ENCODE data around the gene NMBR.
"Not testable (repeated sequence)": the region's sequence is repeated elsewhere in the genome, so short reads cannot be mapped to it uniquely, and the experiment has no call there.

Gene NMBR

DNA sequence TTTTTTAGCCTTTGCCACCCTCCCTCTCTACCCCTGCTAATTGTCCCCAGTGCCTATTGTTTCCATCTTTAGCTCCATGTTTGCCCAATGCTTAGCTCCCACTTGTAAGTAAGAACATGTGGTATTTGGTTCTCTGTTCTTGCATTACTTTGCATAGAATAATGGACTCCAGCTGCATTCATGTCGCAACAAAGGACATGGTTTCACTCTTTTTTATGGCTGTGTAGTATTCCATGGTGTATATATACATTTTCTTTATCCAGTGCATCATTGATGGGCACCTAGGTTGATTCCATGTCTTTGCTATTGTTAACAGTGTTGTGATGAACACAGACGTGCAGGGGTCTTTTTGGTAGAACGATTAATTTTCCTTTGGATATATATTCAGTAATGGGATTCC lies 118.4 kb downstream of the NMBR start:
- Histone ChIP-seq H3K27ac (ENCODE audit: low read depth, low read length) (no peak overlapping the region), H3K9me3 (ENCODE audit: insufficient read depth, low read length) (no peaks in the 10 kb centered on the region), H3K36me3 (ENCODE audit: low read length) (no peaks in the 10 kb centered on the region), H3K79me2 (ENCODE audit: insufficient read depth, low read length) (no peaks in the 10 kb centered on the region), H2AFZ (ENCODE audit: low read depth, low read length, severe bottlenecking) (no peak overlapping the region), H3F3A (ENCODE audit: insufficient read depth) (no peaks in the 10 kb centered on the region), H4K20me1 (ENCODE audit: low read depth, low read length) (no peaks in the 10 kb centered on the region), H3K4me3 (ENCODE audit: insufficient read depth, low read length, poor library complexity, severe bottlenecking) (no peak overlapping the region), H3K9me2 (replicated peaks; ENCODE audit: insufficient read depth, low read length) (no peaks in the 10 kb centered on the region), H3K9ac (ENCODE audit: low read length) (no peak overlapping the region), H3K27me3 (ENCODE audit: low read length) (no peaks in the 10 kb centered on the region; the same call in 1 of the 2 replicates), H3K4me2 (ENCODE audit: low read depth, low read length, poor library complexity, severe bottlenecking) (no peak overlapping the region)
- no peak for TF ChIP-seq EZH2phosphoT487 (conservative IDR thresholded peaks at IDR 0.05; ENCODE audit: low read length)
- TF ChIP-seq CTCF (IDR thresholded peaks at IDR 0.05; ENCODE audit: insufficient read depth, low read length, poor library complexity, severe bottlenecking): no peak

GRCh38 chr6:142027804-142028203 lies 119.1 kb downstream of the NMBR start:
- H3K4me3 ChIP-seq (ENCODE audit: insufficient read depth, low read length, poor library complexity, severe bottlenecking); H3K27ac ChIP-seq (ENCODE audit: low read depth, low read length); H3K9me3 ChIP-seq (ENCODE audit: insufficient read depth, low read length); H3K27me3 ChIP-seq (ENCODE audit: low read length); H3K9ac ChIP-seq (ENCODE audit: low read length); H4K20me1 ChIP-seq (ENCODE audit: low read depth, low read length); H3K9me2 ChIP-seq (replicated peaks; ENCODE audit: insufficient read depth, low read length); H3K4me2 ChIP-seq (ENCODE audit: low read depth, low read length, poor library complexity, severe bottlenecking); H3K79me2 ChIP-seq (ENCODE audit: insufficient read depth, low read length); H3K36me3 ChIP-seq (ENCODE audit: low read length); H2AFZ ChIP-seq (ENCODE audit: low read depth, low read length, severe bottlenecking); H3F3A ChIP-seq (ENCODE audit: insufficient read depth): not testable (repeated sequence)

- H3K9me2 ChIP-seq (replicated peaks; ENCODE audit: insufficient read depth, low read length): no peaks in the 10 kb centered on the region
- no peak overlapping the region for H3K9ac ChIP-seq (ENCODE audit: low read length)
- H3K4me3 ChIP-seq (ENCODE audit: insufficient read depth, low read length, poor library complexity, severe bottlenecking): no peak overlapping the region
- H3K36me3 ChIP-seq (ENCODE audit: low read length): no peaks in the 10 kb centered on the region
- no peaks in the 10 kb centered on the region for H4K20me1 ChIP-seq (ENCODE audit: low read depth, low read length)
- no peak for TF ChIP-seq CTCF (IDR thresholded peaks at IDR 0.05; ENCODE audit: insufficient read depth, low read length, poor library complexity, severe bottlenecking)
- TF ChIP-seq EZH2phosphoT487 (conservative IDR thresholded peaks at IDR 0.05; ENCODE audit: low read length): no peak
- H3K4me2 ChIP-seq (ENCODE audit: low read depth, low read length, poor library complexity, severe bottlenecking): no peak overlapping the region
- no peaks in the 10 kb centered on the region for H3F3A ChIP-seq (ENCODE audit: insufficient read depth)
- H3K9me3 ChIP-seq (ENCODE audit: insufficient read depth, low read length): no peaks in the 10 kb centered on the region
- H2AFZ ChIP-seq (ENCODE audit: low read depth, low read length, severe bottlenecking): no peak overlapping the region
- H3K27me3 ChIP-seq (ENCODE audit: low read length): no peaks in the 10 kb centered on the region; the same call in 1 of the 2 replicates
- H3K79me2 ChIP-seq (ENCODE audit: insufficient read depth, low read length): no peaks in the 10 kb centered on the region
- H3K27ac ChIP-seq (ENCODE audit: low read depth, low read length): no peak overlapping the region
Measured at GRCh38 chr6:142027074-142027473, 119.8 kb downstream of the NMBR start.

DNA sequence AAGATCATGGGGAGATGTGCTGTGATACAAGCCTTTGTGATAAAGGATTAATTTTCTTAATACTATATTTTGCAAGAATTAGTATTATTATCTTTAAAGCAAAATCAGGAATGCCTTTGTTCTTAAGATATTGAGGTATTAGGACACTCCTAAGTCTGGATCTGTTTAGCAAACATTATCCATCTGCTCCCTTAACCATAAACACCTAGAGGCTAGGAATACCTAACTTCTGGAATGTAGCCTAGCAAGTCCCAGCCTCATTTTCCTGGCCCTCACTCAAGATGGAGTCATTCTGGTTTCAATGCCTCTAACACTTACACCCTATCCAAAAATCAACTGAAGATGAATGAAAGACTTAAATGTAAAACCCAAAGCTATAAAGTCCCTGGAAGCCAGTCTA lies 120.5 kb downstream of the NMBR start:
- Histone ChIP-seq H3K4me2 (ENCODE audit: low read depth, low read length, poor library complexity, severe bottlenecking) (no peak overlapping the region), H2AFZ (ENCODE audit: low read depth, low read length, severe bottlenecking) (no peak overlapping the region), H3K27ac (ENCODE audit: low read depth, low read length) (no peak overlapping the region)

More for the DNA sequence above, 120.5 kb downstream of the NMBR start:
- TF ChIP-seq EZH2phosphoT487 (conservative IDR thresholded peaks at IDR 0.05; ENCODE audit: low read length): no peak
- no peak for TF ChIP-seq CTCF (IDR thresholded peaks at IDR 0.05; ENCODE audit: insufficient read depth, low read length, poor library complexity, severe bottlenecking)
- Histone ChIP-seq H3K9me3 (ENCODE audit: insufficient read depth, low read length) (no peaks in the 10 kb centered on the region), H3K79me2 (ENCODE audit: insufficient read depth, low read length) (no peaks in the 10 kb centered on the region), H4K20me1 (ENCODE audit: low read depth, low read length) (no peaks in the 10 kb centered on the region), H3F3A (ENCODE audit: insufficient read depth) (no peaks in the 10 kb centered on the region), H3K9me2 (replicated peaks; ENCODE audit: insufficient read depth, low read length) (no peaks in the 10 kb centered on the region), H3K27me3 (ENCODE audit: low read length) (no peaks in the 10 kb centered on the region; the same call in 1 of the 2 replicates), H3K9ac (ENCODE audit: low read length) (no peak overlapping the region), H3K36me3 (ENCODE audit: low read length) (no peaks in the 10 kb centered on the region), H3K4me3 (ENCODE audit: insufficient read depth, low read length, poor library complexity, severe bottlenecking) (no peak overlapping the region)
